Testis (tissue), 3 donors: ENCODE measurements around the gene HTR3A. TPM values are rescaled to one million over a fixed set of nuclear protein-coding genes. Genes with fewer than 3 reads are reported as not detected.
A peak's percentile ranks its signal among the peaks of the same experiment; 100 is the strongest.

Source experiments
- DNase-seq: peaks from one replicate; pipeline ENCODE4 v3.0.0-alpha.2; 2019
- H3K27ac ChIP-seq, 2 donors: fragments of 200-600 bp; sonication (generic); one replicate each; pipeline ENCODE4 v1.5.1; 2019
- H3K27me3 ChIP-seq: fragments of 200-600 bp; sonication (generic); one replicate; pipeline ENCODE4 v1.5.1; 2019
- H3K36me3 ChIP-seq: fragments of 200-600 bp; sonication (generic); one replicate; pipeline ENCODE4 v1.5.1; 2017; ENCODE audit warnings: low read depth; ENCODE audit errors: missing control alignments
- H3K4me1 ChIP-seq: fragments of 200-600 bp; sonication (generic); one replicate; pipeline ENCODE4 v1.5.1; 2019
- H3K4me3 ChIP-seq, 2 donors: fragments of 200-600 bp; sonication (generic); one replicate each; pipeline ENCODE4 v1.5.1; 2017 to 2019
- H3K9me3 ChIP-seq: fragments of 200-600 bp; sonication (generic); one replicate; pipeline ENCODE4 v1.5.1; 2017
- CTCF ChIP-seq, 3 experiments: fragments of 450-650 bp in 2 of 3; fragments of 200-600 bp in 1 of 3; sonication (generic) in 1 of 3; IDR thresholded peaks; one replicate each; pipeline ENCODE4 v1.5.1; 2016 to 2019; ENCODE audit warnings: antibody characterized with exemption in 3 of 3, mild to moderate bottlenecking in 2 of 3, moderate library complexity in 1 of 3
- POLR2A ChIP-seq: fragments of 450-650 bp; IDR thresholded peaks from one replicate; pipeline ENCODE4 v1.6.1; 2017; ENCODE audit warnings: antibody characterized with exemption, mild to moderate bottlenecking, moderate library complexity
- WGBS, 2 donors: methylation state at CpG; one replicate each; pipeline ENCODE4 v1.1.5; 2018; 5-methylcytosine and 5-hydroxymethylcytosine counted together
- intact Hi-C: fragments of 100-400 bp; cut with DNase I; formaldehyde crosslinking; loops from one replicate; pipeline ENCODE4 v1.15.1; 2023; ENCODE audit warnings: low total_unique reads
- polyA plus RNA-seq: library from polyadenylated mRNA; stranded (reverse); fragments of 350-450 nt; fragmentation: Illumina TruSeq; extraction: RNeasy Lipid Tissue Mini Kit (QIAGEN cat#74804); gene quantifications from one replicate; pipeline ENCODE4 v1.2.3, GENCODE V29; 2014; ENCODE audit warnings: low read depth, low replicate concordance; ENCODE audit not compliant: insufficient read depth
- total RNA-seq, 2 donors: library from RNA; depleted of rRNA; stranded (reverse); fragments of >200 nt; gene quantifications; one replicate each; pipeline ENCODE4 v1.2.3, GENCODE V29; 2016

HTR3A gene
- total and polyA plus RNA-seq, 3 donors from 2014 or later = 0.29 to 0.81 (median 0.39) TPM

DNA sequence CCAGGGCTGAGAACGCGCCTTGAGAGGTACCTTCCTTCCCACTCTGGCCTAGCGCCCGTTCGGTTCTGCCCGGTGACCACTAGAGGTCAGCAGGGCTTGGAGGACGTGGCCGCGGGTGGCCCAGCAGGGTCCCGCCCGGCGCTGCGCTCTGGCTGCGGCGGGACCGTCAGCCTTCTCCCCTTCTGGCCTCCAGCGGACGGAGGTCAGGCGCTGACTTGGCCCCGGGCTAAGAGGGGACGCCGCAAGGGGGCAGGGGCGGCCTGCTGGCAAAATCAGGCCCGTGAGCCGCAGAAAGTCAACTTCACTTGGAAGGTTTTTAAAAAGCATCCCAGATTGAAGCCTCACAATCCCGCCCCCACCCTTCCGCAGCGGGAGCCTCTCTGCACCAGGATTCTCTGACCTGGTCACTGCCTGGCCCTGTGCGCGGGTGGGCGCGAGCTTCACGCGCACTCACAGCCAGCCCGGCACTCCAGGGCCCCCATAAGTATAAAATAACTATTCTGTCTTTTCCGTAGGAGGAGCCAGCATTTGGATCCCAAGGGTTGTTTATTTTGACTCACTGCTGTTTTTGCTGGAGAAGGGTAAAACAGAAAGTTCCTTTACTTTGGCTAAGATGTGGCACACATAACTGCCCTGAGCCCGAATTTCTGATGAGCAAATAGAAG lies 61.4 kb downstream of the HTR3A start:
- DNase-seq = peak; percentile 87
- intact Hi-C loops = loop anchor here (5.0 kb wide), 1 partner anchor 221 kb away; no protein-coding TSS in a partner anchor
- Histone ChIP-seq H3K9me3 (no peaks in the 10 kb centered on the region), H3K4me3 (peak overlapping the region; percentile 43 to 58), H3K36me3 (no peaks in the 10 kb centered on the region), H3K27ac (peak overlapping the region; percentile 59 to 82), H3K27me3 (no peaks in the 10 kb centered on the region), H3K4me1 (peaks cover 11% of the 10 kb centered on the region)
- WGBS, 2 donors = 2% methylated on average over 16 to 35 of the region's 37 CpGs
- peak; percentile 84 to 93 (median 87) for TF ChIP-seq CTCF (IDR thresholded peaks at IDR 0.05)
- no peak for TF ChIP-seq POLR2A

DNA sequence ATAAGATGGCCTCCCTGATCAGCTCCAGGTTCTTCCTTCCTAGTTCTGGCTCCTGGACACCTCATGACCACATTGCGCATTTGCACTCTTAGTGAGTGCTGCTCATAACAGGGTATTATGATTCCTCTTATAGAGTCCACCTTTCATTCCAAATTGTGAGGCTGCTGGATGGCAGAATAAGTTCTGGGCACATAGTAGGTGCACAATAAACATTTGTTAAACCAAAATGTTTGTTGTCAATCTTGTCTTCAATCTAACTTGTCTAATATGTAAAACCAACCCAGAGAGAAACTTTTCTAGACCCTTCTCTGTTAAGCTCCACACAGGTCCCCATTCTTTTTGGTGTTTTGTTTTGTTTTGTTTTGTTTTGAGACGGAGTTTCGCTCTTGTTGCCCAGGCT lies 62.0 kb downstream of the HTR3A start:
- DNase-seq = no peak
- intact Hi-C loops = loop anchor here (5.0 kb wide), 1 partner anchor 220 kb away; no protein-coding TSS in a partner anchor
- no peak overlapping the region for H3K4me3 ChIP-seq
- no peaks in the 10 kb centered on the region for H3K9me3 ChIP-seq
- no peak for TF ChIP-seq CTCF (IDR thresholded peaks at IDR 0.05)
- TF ChIP-seq POLR2A = no peak
- peak overlapping the region; percentile 59 to 82 for H3K27ac ChIP-seq
- no peaks in the 10 kb centered on the region for H3K27me3 ChIP-seq
- WGBS, 2 donors = 92 to 94% methylated on average over 3 of the region's 3 CpGs
- H3K36me3 ChIP-seq = no peaks in the 10 kb centered on the region
- H3K4me1 ChIP-seq = peaks cover 11% of the 10 kb centered on the region

DNA sequence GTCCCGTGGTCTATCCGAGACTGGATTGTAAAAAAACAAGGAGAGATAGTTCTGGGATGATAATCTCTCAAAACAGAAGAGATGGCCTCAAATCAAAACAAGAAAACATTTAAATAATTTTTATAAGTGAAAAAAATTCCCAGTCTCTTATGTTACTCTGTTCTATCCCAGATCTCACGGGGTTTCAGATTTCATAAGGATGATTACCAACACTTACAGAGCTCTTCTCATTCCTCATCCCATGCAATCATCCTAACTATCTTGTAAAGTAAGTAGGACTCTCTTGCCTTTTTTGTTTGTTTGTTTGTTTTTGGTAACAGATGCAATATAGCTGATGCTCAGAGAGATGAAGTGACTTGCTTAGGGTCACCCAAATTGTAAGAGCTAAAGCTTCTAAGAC lies 64.6 kb downstream of the HTR3A start:
- H3K27me3 ChIP-seq = no peaks in the 10 kb centered on the region
- intact Hi-C loops = loop anchor here (5.0 kb wide), 1 partner anchor 218 kb away; no protein-coding TSS in a partner anchor
- no peaks in the 10 kb centered on the region for H3K9me3 ChIP-seq
- H3K4me3 ChIP-seq = no peak overlapping the region
- 49 to 64% methylated on average over 3 of the region's 3 CpGs for WGBS, 2 donors
- peaks cover 11% of the 10 kb centered on the region for H3K4me1 ChIP-seq
- H3K36me3 ChIP-seq = no peaks in the 10 kb centered on the region
- no peak for DNase-seq
- H3K27ac ChIP-seq = no peak overlapping the region
- TF ChIP-seq CTCF (IDR thresholded peaks at IDR 0.05) = no peak
- TF ChIP-seq POLR2A = no peak

Other genes starting within 250 kb of the HTR3A start
- gene ZW10, start 201.4 kb upstream of the HTR3A start, total RNA-seq = 10 to 100 TPM; 19.0 to 29.6 TPM
- gene ZW10, start 201.4 kb upstream of the HTR3A start, polyA plus RNA-seq = 30.5 TPM
- gene CLDN25, start 195.3 kb upstream of the HTR3A start, total RNA-seq = not detected
- gene CLDN25, start 195.3 kb upstream of the HTR3A start, polyA plus RNA-seq = not detected
- gene USP28, start 99.5 kb upstream of the HTR3A start, total RNA-seq = 10 to 100 TPM; 36.6 to 39.9 TPM
- 23.2 TPM for gene USP28, start 99.5 kb upstream of the HTR3A start, polyA plus RNA-seq
- 1 to 10 TPM; 1.7 to 2.9 TPM for gene HTR3B, start 70.3 kb upstream of the HTR3A start, total RNA-seq
- 1.1 TPM for gene HTR3B, start 70.3 kb upstream of the HTR3A start, polyA plus RNA-seq
- gene ZBTB16, start 84.6 kb downstream of the HTR3A start, total RNA-seq = 10 to 100 TPM; 51.5 to 88.5 TPM
- gene ZBTB16, start 84.6 kb downstream of the HTR3A start, polyA plus RNA-seq = 11.4 TPM